T-helper 2 cell treated with Interferon-gamma antibody and Interleukin-4, amounts not matched to agents 5 μg/mL and 100 μg/mL, for 36 hours (primary cell): Measurements from ENCODE around the gene PARD3B.

Experiments used
- DNase-seq: peaks from one replicate; pipeline ENCODE4 v3.0.0; 2021; ENCODE audit warnings: low spot score
- H3K27ac Mint-ChIP-seq: one replicate; pipeline ENCODE4 v1.8.0; 2021; ENCODE audit warnings: mild to moderate bottlenecking, mixed read lengths
- H3K27me3 Mint-ChIP-seq: one replicate; pipeline ENCODE4 v1.8.0; 2021; ENCODE audit warnings: low read depth, mixed read lengths
- H3K36me3 Mint-ChIP-seq: one replicate; pipeline ENCODE4 v1.8.0; 2021; ENCODE audit warnings: low read depth, mixed read lengths
- H3K4me1 Mint-ChIP-seq: one replicate; pipeline ENCODE4 v1.8.0; 2021; ENCODE audit warnings: low read depth, mixed read lengths
- H3K4me3 Mint-ChIP-seq: one replicate; pipeline ENCODE4 v1.8.0; 2022; ENCODE audit warnings: mild to moderate bottlenecking, moderate library complexity, mixed read lengths
- H3K9me3 Mint-ChIP-seq: one replicate; pipeline ENCODE4 v1.8.0; 2021; ENCODE audit warnings: mixed read lengths

PARD3B gene

GRCh38 chr2:204638471-204639194, 93.4 kb downstream of the PARD3B start:
- Mint-ChIP-seq H3K36me3 (no peaks in the 10 kb centered on the region), H3K4me1 (no peaks in the 10 kb centered on the region), H3K9me3 (no peaks in the 10 kb centered on the region), H3K27ac (no peak overlapping the region), H3K27me3 (peaks cover 9% of the 10 kb centered on the region), H3K4me3 (no peak overlapping the region)
- DNase-seq, result no peak

DNA sequence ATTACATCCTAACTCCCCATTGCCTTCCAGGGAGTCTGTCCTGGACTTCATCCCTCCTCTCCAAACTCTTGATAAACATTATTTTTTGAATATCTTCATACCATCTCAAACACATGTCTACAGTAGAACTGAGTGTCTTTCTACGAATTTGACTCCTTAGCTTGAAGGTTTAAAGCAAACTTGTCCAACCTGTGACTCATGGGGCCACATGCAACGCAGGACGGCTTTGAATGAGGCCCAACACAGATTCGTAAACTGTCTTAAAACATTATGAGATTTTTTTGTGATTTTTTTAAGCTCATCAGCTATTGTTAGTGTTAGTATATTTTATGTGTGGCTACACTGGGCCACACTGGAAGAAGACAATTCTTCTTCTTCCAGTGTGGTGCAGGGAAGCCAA, 98.1 kb downstream of the PARD3B start:
- H3K4me1 Mint-ChIP-seq, result no peaks in the 10 kb centered on the region
- no peaks in the 10 kb centered on the region for H3K36me3 Mint-ChIP-seq
- H3K27me3 Mint-ChIP-seq, result peaks cover 6% of the 10 kb centered on the region
- no peak overlapping the region for H3K4me3 Mint-ChIP-seq
- no peak for DNase-seq
- H3K27ac Mint-ChIP-seq, result no peak overlapping the region
- no peaks in the 10 kb centered on the region for H3K9me3 Mint-ChIP-seq

DNA sequence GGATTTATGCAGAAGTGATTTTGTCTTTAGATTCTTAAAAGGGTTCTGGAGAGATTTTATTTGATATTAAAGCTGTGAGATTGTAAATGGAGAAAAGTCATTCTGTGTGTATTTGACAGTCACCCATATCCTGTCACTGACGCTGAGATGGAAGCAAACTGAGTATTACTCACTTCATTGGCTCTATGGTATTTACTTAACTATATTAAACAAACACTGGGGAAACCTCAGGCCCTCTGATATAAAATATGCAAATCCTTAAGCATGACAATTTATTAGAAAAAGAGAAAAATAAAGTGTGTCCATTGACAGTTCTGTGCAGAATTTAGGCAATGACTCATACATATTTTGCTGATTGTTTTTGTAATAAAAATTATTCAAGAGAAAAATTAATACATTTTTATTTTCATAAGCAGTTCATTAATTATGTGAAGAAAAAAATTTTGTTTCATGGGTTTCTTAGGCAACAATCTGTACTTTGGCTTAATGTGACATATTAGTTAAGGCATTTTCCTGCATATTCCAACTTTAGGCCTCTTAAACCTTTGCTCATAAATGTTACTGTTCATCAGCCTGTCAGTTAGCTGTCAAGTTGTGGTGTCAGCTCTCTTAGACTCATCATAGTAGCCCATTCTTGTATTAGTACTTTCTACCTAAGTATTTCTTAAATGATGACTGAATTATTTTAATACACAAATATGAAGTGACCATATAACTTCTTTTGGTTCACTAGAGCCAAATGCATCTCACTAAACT, 99.9 kb downstream of the PARD3B start:
- no peak overlapping the region for H3K4me3 Mint-ChIP-seq
- peaks cover 6% of the 10 kb centered on the region for H3K27me3 Mint-ChIP-seq
- no peak overlapping the region for H3K27ac Mint-ChIP-seq
- DNase-seq, result no peak
- H3K36me3 Mint-ChIP-seq, result no peaks in the 10 kb centered on the region
- H3K9me3 Mint-ChIP-seq, result no peaks in the 10 kb centered on the region
- no peaks in the 10 kb centered on the region for H3K4me1 Mint-ChIP-seq

DNA sequence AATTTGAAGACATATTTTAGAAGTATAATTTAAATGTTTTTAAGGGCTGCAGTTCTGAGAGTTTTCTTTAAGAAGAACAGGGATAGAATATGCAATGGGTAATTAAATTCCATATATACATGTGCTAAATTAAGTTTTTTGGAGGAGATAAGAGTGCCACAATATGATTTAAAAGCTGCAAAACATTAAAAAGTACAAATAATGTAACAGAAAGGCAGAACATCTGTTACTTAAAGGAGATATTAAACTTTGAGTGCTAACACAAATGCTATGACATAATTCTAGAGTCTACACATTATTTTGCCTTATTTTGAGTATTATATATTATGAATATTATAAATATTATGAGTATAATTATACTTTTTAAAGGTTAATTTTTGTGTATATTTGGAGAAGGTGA, 102.4 kb downstream of the PARD3B start:
- DNase-seq, result no peak
- no peaks in the 10 kb centered on the region for H3K4me1 Mint-ChIP-seq
- H3K27ac Mint-ChIP-seq, result no peak overlapping the region
- peaks cover 5% of the 10 kb centered on the region for H3K9me3 Mint-ChIP-seq
- peaks cover 6% of the 10 kb centered on the region for H3K27me3 Mint-ChIP-seq
- H3K4me3 Mint-ChIP-seq, result no peak overlapping the region
- H3K36me3 Mint-ChIP-seq, result no peaks in the 10 kb centered on the region

- Mint-ChIP-seq H3K27ac (no peak overlapping the region), H3K4me3 (no peak overlapping the region), H3K27me3 (peaks cover 4% of the 10 kb centered on the region), H3K36me3 (no peaks in the 10 kb centered on the region), H3K4me1 (no peaks in the 10 kb centered on the region), H3K9me3 (peaks cover 5% of the 10 kb centered on the region)
- no peak for DNase-seq
Measured at GRCh38 chr2:204650611-204651010, 105.3 kb downstream of the PARD3B start.

GRCh38 chr2:204652063-204652462, 106.8 kb downstream of the PARD3B start:
- DNase-seq, result no peak
- Mint-ChIP-seq H3K27me3 (no peaks in the 10 kb centered on the region), H3K4me3 (no peak overlapping the region), H3K4me1 (no peaks in the 10 kb centered on the region), H3K27ac (no peak overlapping the region), H3K36me3 (no peaks in the 10 kb centered on the region), H3K9me3 (peaks cover 5% of the 10 kb centered on the region)

GRCh38 chr2:204654669-204655068, 109.4 kb downstream of the PARD3B start:
- Mint-ChIP-seq H3K36me3 (no peaks in the 10 kb centered on the region), H3K27me3 (no peaks in the 10 kb centered on the region), H3K4me3 (no peak overlapping the region), H3K9me3 (peaks cover 5% of the 10 kb centered on the region), H3K27ac (no peak overlapping the region), H3K4me1 (no peaks in the 10 kb centered on the region)
- no peak for DNase-seq

- Mint-ChIP-seq H3K27me3 (no peaks in the 10 kb centered on the region), H3K4me3 (no peak overlapping the region), H3K4me1 (no peaks in the 10 kb centered on the region), H3K9me3 (peaks cover 5% of the 10 kb centered on the region), H3K36me3 (no peaks in the 10 kb centered on the region), H3K27ac (no peak overlapping the region)
- DNase-seq, result no peak
Measured at GRCh38 chr2:204655101-204655500, 109.8 kb downstream of the PARD3B start.

GRCh38 chr2:204655626-204656025, 110.4 kb downstream of the PARD3B start:
- peaks cover 5% of the 10 kb centered on the region for H3K9me3 Mint-ChIP-seq

GRCh38 chr2:204657024-204657423, 111.7 kb downstream of the PARD3B start:
- no peaks in the 10 kb centered on the region for H3K4me1 Mint-ChIP-seq
- no peaks in the 10 kb centered on the region for H3K27me3 Mint-ChIP-seq
- H3K36me3 Mint-ChIP-seq, result no peaks in the 10 kb centered on the region
- H3K4me3 Mint-ChIP-seq, result no peak overlapping the region
- H3K9me3 Mint-ChIP-seq, result peaks cover 4% of the 10 kb centered on the region
- no peak for DNase-seq
- H3K27ac Mint-ChIP-seq, result no peak overlapping the region

More at GRCh38 chr2:204655626-204656025, 110.4 kb downstream of the PARD3B start:
- DNase-seq, result no peak
- Mint-ChIP-seq H3K27ac (no peak overlapping the region), H3K4me1 (no peaks in the 10 kb centered on the region), H3K27me3 (no peaks in the 10 kb centered on the region), H3K36me3 (no peaks in the 10 kb centered on the region), H3K4me3 (no peak overlapping the region)

DNA sequence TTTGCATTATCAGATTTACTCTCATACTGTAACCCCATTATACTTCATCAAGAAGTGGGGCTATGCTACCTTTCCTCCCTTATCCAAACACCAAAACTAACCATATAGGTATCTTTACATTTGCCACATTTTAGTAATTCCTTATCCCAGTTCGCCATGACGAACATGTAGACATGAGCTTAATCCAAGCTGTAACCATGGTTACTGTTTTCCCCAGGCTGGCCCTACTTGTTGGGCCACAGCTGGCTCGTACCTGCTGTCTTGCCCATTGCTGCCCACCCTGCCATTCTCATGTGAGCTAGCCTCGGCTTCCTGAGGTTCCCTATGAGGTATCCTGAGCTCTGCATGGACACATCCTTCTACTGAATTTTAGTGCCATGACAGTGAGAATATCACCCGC, 117.7 kb downstream of the PARD3B start:
- H3K9me3 Mint-ChIP-seq, result no peaks in the 10 kb centered on the region
- no peak for DNase-seq
- H3K27ac Mint-ChIP-seq, result no peak overlapping the region
- no peak overlapping the region for H3K4me3 Mint-ChIP-seq
- no peaks in the 10 kb centered on the region for H3K4me1 Mint-ChIP-seq
- no peaks in the 10 kb centered on the region for H3K27me3 Mint-ChIP-seq
- no peaks in the 10 kb centered on the region for H3K36me3 Mint-ChIP-seq

DNA sequence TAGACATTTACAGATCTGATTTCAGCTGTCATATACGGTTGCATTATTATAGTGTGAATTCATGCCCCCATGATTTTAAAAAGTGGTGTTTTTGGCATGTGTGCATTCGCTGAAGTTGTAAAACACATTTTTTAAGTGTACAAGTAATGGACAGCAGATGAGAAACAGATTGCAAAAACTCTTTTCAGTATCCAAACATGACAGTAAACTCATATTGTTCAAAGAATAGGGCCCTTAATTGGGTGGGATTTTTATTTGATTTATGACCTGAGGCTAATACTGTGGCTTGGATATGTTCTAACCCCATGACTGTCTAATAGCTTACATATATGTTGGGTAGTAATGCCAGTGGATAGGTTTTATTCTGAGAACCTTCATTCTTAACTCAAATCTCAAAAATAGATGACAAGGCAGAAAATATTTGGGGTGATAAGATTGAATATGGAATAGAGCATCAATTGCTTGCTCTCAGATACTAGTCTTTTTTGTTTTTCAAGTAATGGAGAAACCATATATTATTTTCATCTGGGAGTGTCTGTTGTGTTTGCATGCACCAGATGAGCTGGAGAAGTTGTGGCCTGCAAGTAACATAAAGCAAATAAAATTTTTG, 118.6 kb downstream of the PARD3B start:
- no peaks in the 10 kb centered on the region for H3K9me3 Mint-ChIP-seq
- H3K27ac Mint-ChIP-seq, result no peak overlapping the region
- no peaks in the 10 kb centered on the region for H3K4me1 Mint-ChIP-seq
- H3K36me3 Mint-ChIP-seq, result no peaks in the 10 kb centered on the region
- DNase-seq, result no peak
- H3K4me3 Mint-ChIP-seq, result no peak overlapping the region
- H3K27me3 Mint-ChIP-seq, result peaks cover 3% of the 10 kb centered on the region

GRCh38 chr2:204664708-204665121, 119.4 kb downstream of the PARD3B start:
- Mint-ChIP-seq H3K36me3 (no peaks in the 10 kb centered on the region), H3K27me3 (peaks cover 5% of the 10 kb centered on the region), H3K9me3 (no peaks in the 10 kb centered on the region), H3K4me1 (no peaks in the 10 kb centered on the region), H3K4me3 (no peak overlapping the region), H3K27ac (no peak overlapping the region)
- no peak for DNase-seq

DNA sequence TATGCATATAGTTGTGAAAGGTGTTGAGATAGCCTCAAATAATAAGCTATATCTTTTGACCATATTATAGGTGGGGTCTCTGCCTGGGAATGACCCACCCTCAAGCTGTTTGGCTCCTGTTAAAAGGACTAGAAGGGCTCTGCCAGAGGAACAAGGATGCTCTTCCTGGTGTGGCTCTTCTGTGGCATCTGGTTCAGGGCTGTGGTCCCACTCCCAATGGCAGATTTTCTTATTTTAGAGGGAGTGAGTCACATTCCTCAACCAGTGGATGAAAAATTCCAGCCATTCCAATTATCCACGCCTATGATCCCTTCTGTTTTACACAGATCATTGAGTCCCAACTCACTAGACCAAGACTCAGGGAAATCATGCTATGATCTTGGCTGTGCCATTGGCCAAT, 119.9 kb downstream of the PARD3B start:
- H3K4me3 Mint-ChIP-seq, result no peak overlapping the region
- no peaks in the 10 kb centered on the region for H3K4me1 Mint-ChIP-seq
- H3K36me3 Mint-ChIP-seq, result no peaks in the 10 kb centered on the region
- H3K9me3 Mint-ChIP-seq, result no peaks in the 10 kb centered on the region
- H3K27ac Mint-ChIP-seq, result no peak overlapping the region
- no peak for DNase-seq
- H3K27me3 Mint-ChIP-seq, result peaks cover 5% of the 10 kb centered on the region
